ENCODE data around the gene ALK.

GRCh38 chr2:29332540-29332939 is 588.8 kb downstream of the ALK start:
- TF ChIP-seq CTCF (IDR thresholded peaks at IDR 0.05), result no peak
- TF ChIP-seq POLR2A (IDR thresholded peaks at IDR 0.05; ENCODE audit: low read depth), result no peak
- no peak for TF ChIP-seq EP300 (IDR thresholded peaks at IDR 0.05)
- TF ChIP-seq POLR2AphosphoS5 (IDR thresholded peaks at IDR 0.05), result no peak

Measured in esophagus muscularis mucosa (tissue), 4 donors.